ENCODE data around the gene VTI1A.

GRCh38 chr10:112680586-112680985 lies 233.6 kb downstream of the VTI1A start:
- TF ChIP-seq CTCF (IDR thresholded peaks at IDR 0.05; ENCODE audit: insufficient read depth, low read depth, low read length) (no peak), EZH2 (IDR thresholded peaks at IDR 0.05; ENCODE audit: insufficient read depth, low read length) (no peak)

Data from astrocyte (in vitro differentiated cells and primary cell).